HEK293T (cell line): ENCODE data around the gene PATL1.

Experiments
- ARNT ChIP-seq: fragments of 450-650 bp; IDR thresholded peaks from 2 replicates; pipeline ENCODE4 v1.6.1; 2017; ENCODE audit warnings: mild to moderate bottlenecking
- FOXK2 ChIP-seq: fragments of 450-650 bp; IDR thresholded peaks from 2 replicates; pipeline ENCODE4 v1.6.1; 2016; ENCODE audit warnings: mild to moderate bottlenecking
- FOXM1 ChIP-seq: fragments of 450-650 bp; IDR thresholded peaks from 2 replicates; pipeline ENCODE4 v1.6.1; 2017; ENCODE audit warnings: mild to moderate bottlenecking, borderline replicate concordance
- HDGF ChIP-seq: fragments of 450-650 bp; IDR thresholded peaks from 2 replicates; pipeline ENCODE4 v1.6.1; 2017; ENCODE audit warnings: antibody characterized with exemption, borderline replicate concordance
- L3MBTL2 ChIP-seq: fragments of 450-650 bp; conservative IDR thresholded peaks from 2 replicates; pipeline ENCODE4 v1.6.1; 2016; ENCODE audit warnings: mild to moderate bottlenecking
- LEF1 ChIP-seq: fragments of 450-650 bp; IDR thresholded peaks from 2 replicates; pipeline ENCODE4 v1.6.1; 2017; ENCODE audit warnings: mild to moderate bottlenecking, borderline replicate concordance
- NFRKB ChIP-seq: fragments of 450-650 bp; IDR thresholded peaks from 2 replicates; pipeline ENCODE4 v1.6.1; 2016; ENCODE audit warnings: mild to moderate bottlenecking, moderate library complexity
- SP1 ChIP-seq: fragments of 450-650 bp; IDR thresholded peaks from 2 replicates; pipeline ENCODE4 v1.6.1; 2017
- SUZ12 ChIP-seq: fragments of 450-650 bp; IDR thresholded peaks from 2 replicates; pipeline ENCODE4 v1.6.1; 2016; ENCODE audit warnings: mild to moderate bottlenecking
- TARDBP ChIP-seq: fragments of 450-650 bp; IDR thresholded peaks from 2 replicates; pipeline ENCODE4 v1.6.1; 2016
- ZNF384 ChIP-seq: fragments of 450-650 bp; IDR thresholded peaks from 2 replicates; pipeline ENCODE4 v1.6.1; 2016

GRCh38 chr11:59617876-59618275 is 51.0 kb downstream of the PATL1 start:
- TF ChIP-seq ZNF384 (no peak), LEF1 (no peak), SUZ12 (no peak), TARDBP (no peak), FOXK2 (no peak), SP1 (no peak), HDGF (no peak), ARNT (no peak), FOXM1 (no peak), L3MBTL2 (no peak), NFRKB (no peak)
